Motor neuron (in vitro differentiated cells): Measurements from ENCODE around the gene RPP14. TPM values are rescaled to one million over a fixed set of nuclear protein-coding genes. Genes with fewer than 3 reads are reported as not detected.

ENCODE experiments used
- ATAC-seq, 8 experiments: fragments of 200-7000 bp; cut with Tn5 transposase; replicated peaks in 6 of 8; 2 replicates each; pipeline ENCODE4 v1.8.0; 2021; ENCODE audit warnings: mild to moderate bottlenecking in 8 of 8, moderate library complexity in 8 of 8
- H3K27ac ChIP-seq, 2 donors: fragments of 250-450 bp; sonication (Bioruptor Pico); 2 replicates each; pipeline ENCODE4 v1.9.0; 2021; ENCODE audit warnings: antibody characterized with exemption in 2 of 2, mild to moderate bottlenecking in 2 of 2, moderate library complexity in 1 of 2
- H3K4me1 ChIP-seq, 2 donors: fragments of 250-450 bp; sonication (Bioruptor Pico); replicated peaks in 1 of 2; 2 replicates each; pipeline ENCODE4 v1.6.1; 2021; ENCODE audit warnings: antibody characterized with exemption in 2 of 2, mild to moderate bottlenecking in 2 of 2, moderate library complexity in 1 of 2
- H3K4me3 ChIP-seq, 5 donors: fragments of 250-450 bp; sonication (Bioruptor Pico); 2 replicates each; pipeline ENCODE4 v1.9.0; 2021; ENCODE audit warnings: antibody characterized with exemption in 5 of 5, mild to moderate bottlenecking in 5 of 5, moderate library complexity in 4 of 5
- WGBS, 10 experiments: fragments of 450-650 bp; shearing (Covaris generic); methylation state at CpG; one replicate each; pipeline ENCODE4 v1.0.0; 2022; 5-methylcytosine and 5-hydroxymethylcytosine counted together
- in situ Hi-C, 9 experiments: fragments of 400-800 bp; cut with MboI; loops; one replicate each; pipeline ENCODE4 v1.15.0; 2021; ENCODE audit warnings: low sequenced_read_pairs in 9 of 9, low pct_unique_long_range_greater_than_20kb in 2 of 9; ENCODE audit not compliant: unreplicated experiment in 9 of 9
- total RNA-seq, 8 experiments: library from RNA; unstranded; fragments of 300-600 nt; gene quantifications; 2 replicates each; pipeline versions ENCODE4 v1.2.3 to v1.2.4, GENCODE V29; 2022

Gene RPP14
- total RNA-seq, 8 experiments from 2014 or later: 10.3 to 17.6 (median 14.3) TPM

DNA sequence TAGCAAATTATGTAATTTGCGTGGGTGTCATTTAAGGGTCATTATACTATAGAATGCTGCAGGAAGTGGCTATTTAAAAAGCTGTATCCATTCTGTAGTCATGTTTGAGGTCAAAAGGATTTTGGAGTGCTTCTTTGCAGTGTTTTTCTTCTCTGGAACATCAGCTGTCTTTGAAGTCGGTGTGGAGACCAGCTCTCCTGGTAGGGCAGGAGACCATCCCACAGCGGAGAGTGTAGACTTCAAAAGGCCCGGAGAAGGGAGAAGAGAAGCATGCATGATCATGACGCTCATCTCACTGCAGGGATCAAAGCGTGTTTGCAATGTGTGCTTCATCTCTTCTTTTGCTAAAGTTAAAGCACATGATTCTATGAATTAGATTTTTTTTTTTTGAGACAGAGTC lies 46.6 kb downstream of the RPP14 start:
- H3K4me3 ChIP-seq: no peak overlapping the region
- ATAC-seq: no peak
- 35 to 100% (median 85%) methylated on average over 1 to 6 of the region's 6 CpGs; no CpG with 5 or more reads in 1 of the 10 experiments for WGBS, 10 experiments
- H3K4me1 ChIP-seq: no peaks in the 10 kb centered on the region
- in situ Hi-C loops: no loop called here
- no peak overlapping the region for H3K27ac ChIP-seq

DNA sequence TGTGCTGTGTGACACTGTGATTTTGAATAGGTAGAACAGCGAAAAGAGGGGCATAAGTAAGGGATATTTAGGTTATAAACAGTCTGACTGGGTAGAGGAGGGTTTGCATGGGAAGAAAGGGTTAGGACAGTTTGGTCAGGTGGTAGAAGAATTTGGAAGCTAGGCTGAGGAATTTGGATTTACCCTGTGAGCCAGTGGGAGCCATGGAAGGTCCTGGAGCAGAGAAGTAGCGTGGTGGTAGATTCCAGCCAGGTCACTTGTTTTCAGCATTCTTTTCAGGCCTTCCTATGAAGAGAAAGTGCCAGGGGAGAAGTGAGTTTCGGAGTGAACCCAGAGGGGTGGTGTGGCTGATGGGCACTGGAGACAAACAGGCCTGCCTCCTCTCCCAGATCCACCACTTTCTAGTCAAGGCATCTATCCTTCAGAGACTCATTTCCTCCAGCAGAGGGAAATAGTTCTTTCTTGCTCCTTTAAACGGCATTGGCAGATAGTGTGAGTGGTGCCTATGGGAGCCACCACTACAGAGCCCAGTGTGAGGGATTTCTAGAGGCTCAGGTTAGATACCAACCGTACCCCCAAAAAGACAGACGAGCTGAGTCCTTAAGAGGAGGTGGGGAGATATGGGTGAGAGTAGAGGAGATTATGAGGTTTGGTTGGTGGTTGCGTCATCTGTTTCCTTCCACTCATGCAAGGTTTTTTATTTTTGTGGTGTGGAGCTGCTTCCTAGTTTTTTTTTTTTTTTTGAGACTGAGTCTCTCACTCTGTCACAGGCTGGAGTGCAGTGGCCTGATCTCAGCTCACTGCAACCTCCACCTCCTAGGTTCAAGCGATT lies 47.9 kb downstream of the RPP14 start:
- no peaks in the 10 kb centered on the region for H3K4me1 ChIP-seq
- ATAC-seq: peak in 1 of 8 experiments; percentile 22
- no peak overlapping the region for H3K27ac ChIP-seq
- in situ Hi-C loops: no loop called here
- 67 to 100% (median 92%) methylated on average over 1 to 8 of the region's 8 CpGs; no CpG with 5 or more reads in 2 of the 10 experiments for WGBS, 10 experiments
- no peak overlapping the region for H3K4me3 ChIP-seq

DNA sequence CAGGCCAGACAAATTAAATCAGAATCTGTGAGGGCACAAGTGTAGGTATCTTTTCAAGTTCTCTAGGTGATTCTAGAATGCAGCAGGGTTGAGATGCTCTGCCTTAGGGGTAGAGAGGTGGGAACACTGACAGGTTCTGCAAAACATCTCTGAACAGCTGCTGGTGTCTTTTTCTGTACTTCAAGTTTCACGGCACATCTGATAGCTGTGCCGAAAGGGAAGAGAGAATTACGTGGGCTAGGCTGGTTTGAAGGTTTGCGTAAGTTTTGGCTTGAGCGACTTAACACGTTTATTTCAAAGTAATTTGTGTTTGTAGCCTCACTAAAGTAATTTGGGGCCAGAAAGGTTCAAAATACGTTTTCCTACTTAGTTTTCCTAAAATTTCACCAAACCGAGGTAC lies 49.1 kb downstream of the RPP14 start:
- Histone ChIP-seq H3K27ac (no peak overlapping the region), H3K4me1 (no peaks in the 10 kb centered on the region), H3K4me3 (no peak overlapping the region)
- 73 to 100% (median 92%) methylated on average over 1 to 8 of the region's 8 CpGs; no CpG with 5 or more reads in 2 of the 10 experiments for WGBS, 10 experiments
- in situ Hi-C loops: no loop called here
- ATAC-seq: no peak

DNA sequence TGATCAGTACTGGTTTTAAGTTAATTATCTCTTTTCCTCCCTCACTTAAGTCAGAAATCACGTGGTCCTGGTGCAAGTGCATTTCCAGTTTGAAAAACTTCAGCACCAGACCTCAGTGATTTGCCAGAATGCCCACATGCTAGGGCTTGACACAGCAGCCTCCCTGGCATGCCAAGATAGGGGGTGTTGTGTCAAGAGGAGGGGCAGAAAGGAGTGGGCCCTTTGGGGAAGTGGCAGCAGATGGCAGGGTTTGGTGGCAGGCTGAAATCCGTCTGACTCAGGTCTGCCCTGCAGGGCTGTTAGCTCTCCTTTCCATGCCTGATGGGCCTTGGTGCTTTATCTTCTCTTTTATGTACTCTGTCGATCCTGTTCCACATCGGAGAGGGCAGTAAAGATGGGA lies 50.0 kb downstream of the RPP14 start:
- Histone ChIP-seq H3K4me1 (no peaks in the 10 kb centered on the region), H3K4me3 (no peak overlapping the region), H3K27ac (no peak overlapping the region)
- in situ Hi-C loops: no loop called here
- 14 to 86% (median 50%) methylated on average over 1 to 4 of the region's 4 CpGs; no CpG with 5 or more reads in 5 of the 10 experiments for WGBS, 10 experiments
- peak in 1 of 8 experiments; percentile 10 for ATAC-seq

DNA sequence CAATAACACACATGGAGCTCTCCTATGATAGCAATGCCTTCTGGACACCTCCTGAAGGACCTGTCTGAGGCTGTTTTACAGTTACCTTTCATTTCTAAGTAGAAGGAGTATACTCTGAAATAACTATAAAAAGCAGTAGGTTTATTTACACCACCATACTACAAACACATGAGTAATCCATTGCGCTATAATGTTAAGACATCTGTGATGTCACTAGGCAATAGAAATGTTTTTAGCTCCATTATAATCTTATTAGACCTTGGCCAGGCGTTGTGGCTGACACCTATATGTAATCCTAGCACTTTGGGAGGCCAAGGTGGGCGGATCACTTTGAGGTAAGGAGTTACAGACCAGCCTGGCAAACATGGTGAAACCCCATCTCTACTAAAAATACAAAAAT lies 51.4 kb downstream of the RPP14 start:
- Histone ChIP-seq H3K4me3 (no peak overlapping the region), H3K27ac (no peak overlapping the region), H3K4me1 (no peaks in the 10 kb centered on the region)
- WGBS, 10 experiments: 90 to 100% (median 100%) methylated on average over 1 to 3 of the region's 3 CpGs; no CpG with 5 or more reads in 3 of the 10 experiments
- in situ Hi-C loops: no loop called here
- ATAC-seq: no peak

DNA sequence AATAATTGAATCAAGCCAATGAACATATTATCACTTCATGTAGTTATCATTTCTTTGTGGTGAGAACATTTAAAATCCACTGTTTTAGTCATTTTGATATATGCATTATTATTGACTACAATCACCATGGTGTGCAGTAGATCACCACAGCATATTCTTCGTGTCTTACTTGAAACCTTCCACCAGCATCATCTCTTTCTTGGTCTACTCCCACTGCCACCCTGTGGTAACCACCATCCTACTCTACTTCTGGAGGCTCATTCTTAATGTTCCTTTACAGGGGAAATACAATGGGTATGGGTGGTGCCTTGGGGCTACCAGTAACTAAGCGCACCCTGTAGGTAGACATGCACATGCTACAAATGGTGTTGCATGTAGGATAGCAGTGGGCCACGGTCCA lies 52.0 kb downstream of the RPP14 start:
- ATAC-seq: no peak
- Histone ChIP-seq H3K27ac (no peak overlapping the region), H3K4me3 (no peak overlapping the region), H3K4me1 (no peaks in the 10 kb centered on the region)
- 80 to 100% (median 90%) methylated on average over 1 to 2 of the region's 3 CpGs; no CpG with 5 or more reads in 3 of the 10 experiments for WGBS, 10 experiments
- in situ Hi-C loops: no loop called here

DNA sequence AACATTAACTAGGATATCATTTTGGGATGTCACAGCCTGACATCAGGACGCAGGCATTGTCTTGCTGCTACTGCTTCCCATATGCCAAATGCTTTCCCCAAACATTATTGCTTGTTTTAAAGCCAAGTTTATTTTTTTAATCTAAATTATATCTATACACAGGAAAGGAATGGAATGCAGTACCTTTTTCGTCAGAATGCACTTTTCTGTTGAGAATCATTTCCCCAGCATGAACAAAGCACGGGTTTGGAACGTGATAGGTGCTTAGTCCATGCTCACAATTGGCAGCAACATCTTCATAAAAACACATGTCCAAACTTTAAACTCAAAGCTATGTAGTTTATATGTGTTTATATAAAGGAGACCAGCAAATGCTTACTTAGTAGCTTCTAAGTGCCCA lies 52.8 kb downstream of the RPP14 start:
- no peak overlapping the region for H3K27ac ChIP-seq
- no peaks in the 10 kb centered on the region for H3K4me1 ChIP-seq
- no peak for ATAC-seq
- WGBS, 10 experiments: 67 to 100% (median 91%) methylated on average over 1 to 4 of the region's 4 CpGs; no CpG with 5 or more reads in 1 of the 10 experiments
- no peak overlapping the region for H3K4me3 ChIP-seq
- in situ Hi-C loops: no loop called here

DNA sequence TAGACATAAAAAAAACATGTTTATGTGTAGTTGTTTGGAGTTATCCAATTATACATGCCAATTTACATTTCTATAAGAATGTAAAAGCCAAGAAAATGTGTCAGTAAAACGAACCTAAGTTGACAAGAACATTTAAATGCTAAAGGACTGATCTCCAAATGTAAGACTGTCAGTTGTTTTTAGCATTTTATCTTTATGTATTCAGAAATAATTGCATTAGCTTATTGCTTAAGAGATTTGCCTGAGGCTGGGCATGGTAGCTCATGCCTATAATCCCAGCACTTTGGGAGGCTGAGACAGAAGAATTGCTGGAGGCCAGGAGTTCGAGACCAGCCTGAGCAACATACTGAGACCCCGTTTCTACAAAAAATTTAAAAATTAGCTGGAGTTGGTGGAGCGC lies 53.6 kb downstream of the RPP14 start:
- Histone ChIP-seq H3K27ac (no peak overlapping the region), H3K4me1 (no peaks in the 10 kb centered on the region), H3K4me3 (no peak overlapping the region)
- peak in 3 of 8 experiments; percentile 74 to 92 (median 80) for ATAC-seq
- in situ Hi-C loops: no loop called here
- WGBS, 10 experiments: 0 to 100% (median 57%) methylated on average over 1 to 4 of the region's 4 CpGs; no CpG with 5 or more reads in 1 of the 10 experiments

DNA sequence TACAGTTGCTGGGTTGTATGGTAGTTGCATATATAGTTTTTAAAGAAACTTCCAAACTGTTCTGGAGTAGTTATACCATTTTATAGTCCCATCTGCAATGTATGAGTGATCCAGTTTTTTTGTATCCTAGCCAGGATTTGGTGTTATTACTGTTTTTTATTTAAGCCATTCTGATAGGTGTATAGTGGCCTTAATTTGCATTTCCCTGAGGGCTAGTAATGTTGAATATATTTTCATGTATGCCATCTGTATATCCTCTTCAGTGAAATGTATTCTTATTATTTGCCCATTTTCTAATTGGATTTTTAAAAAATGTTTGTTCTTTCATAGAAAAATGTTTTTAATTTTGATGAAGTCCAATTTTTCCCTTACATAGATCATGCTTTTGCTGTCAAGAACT lies 55.8 kb downstream of the RPP14 start:
- H3K4me1 ChIP-seq: no peaks in the 10 kb centered on the region
- in situ Hi-C loops: no loop called here
- H3K4me3 ChIP-seq: no peak overlapping the region
- no peak overlapping the region for H3K27ac ChIP-seq
- ATAC-seq: peak in 1 of 8 experiments; percentile 51

DNA sequence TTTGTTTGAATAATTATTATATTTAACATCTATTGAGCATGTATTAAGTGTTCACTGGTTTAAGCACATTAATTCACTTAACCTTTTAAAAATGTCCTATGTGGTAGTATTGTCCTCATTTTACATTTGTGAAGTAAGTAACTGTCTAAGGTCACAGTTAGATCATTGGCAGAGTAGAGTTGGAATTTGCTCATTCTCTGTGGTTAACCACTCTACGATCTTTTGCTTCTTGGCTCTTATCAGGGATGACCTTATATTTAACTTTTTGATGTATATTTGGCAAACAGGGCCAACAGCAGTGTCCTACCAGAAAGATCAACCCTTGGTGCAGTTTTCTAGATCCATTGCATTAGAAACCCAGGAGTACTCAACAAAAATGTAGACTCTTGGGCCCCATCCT lies 60.7 kb downstream of the RPP14 start:
- no peak for ATAC-seq
- Histone ChIP-seq H3K4me1 (peaks cover 0 to 5% of the 10 kb centered on the region in 2 donors), H3K27ac (no peak overlapping the region), H3K4me3 (no peak overlapping the region)
- WGBS, 10 experiments: 43 to 100% (median 100%) methylated on average over 1 of the region's 1 CpG; no CpG with 5 or more reads in 2 of the 10 experiments
- in situ Hi-C loops: no loop called here

DNA sequence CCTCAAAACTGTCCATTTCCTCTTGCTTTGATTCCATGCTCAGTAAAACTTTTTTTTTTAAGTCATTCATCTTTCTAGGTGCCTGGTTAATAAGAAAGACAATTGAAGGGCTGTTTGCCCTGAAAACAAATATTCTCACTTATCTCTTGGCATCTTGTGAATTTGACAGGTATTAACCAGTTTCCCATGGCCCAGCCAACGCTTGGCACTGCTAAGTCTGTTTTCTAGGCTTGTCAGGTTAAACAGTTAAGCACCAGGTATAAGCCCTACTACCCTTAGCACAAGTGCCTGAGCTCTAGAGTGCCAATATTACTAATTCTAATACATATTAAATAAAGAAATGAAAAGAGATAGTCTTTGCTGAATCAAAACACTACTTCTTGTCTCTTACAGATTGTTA lies 63.0 kb downstream of the RPP14 start:
- in situ Hi-C loops: no loop called here
- H3K4me3 ChIP-seq: no peak overlapping the region
- no peak for ATAC-seq
- H3K4me1 ChIP-seq: peaks cover 0 to 5% of the 10 kb centered on the region in 2 donors
- 67 to 100% (median 100%) methylated on average over 1 of the region's 1 CpG; no CpG with 5 or more reads in 6 of the 10 experiments for WGBS, 10 experiments
- H3K27ac ChIP-seq: no peak overlapping the region
